Endothelial cell (in vitro differentiated cells): ENCODE measurements around the gene NHLH1. TPM values are rescaled to one million over a fixed set of nuclear protein-coding genes. Genes with fewer than 3 reads are reported as not detected.
A peak's percentile ranks its signal among the peaks of the same experiment; 100 is the strongest.

Experiments
- DNase-seq: peaks from one replicate; pipeline ENCODE4 v3.0.0; 2021; ENCODE audit warnings: low spot score
- H3K27ac Mint-ChIP-seq: one replicate; pipeline ENCODE4 v1.8.0; 2021; ENCODE audit warnings: mixed read lengths, inconsistent platforms; ENCODE audit not compliant: unreplicated experiment
- H3K27me3 Mint-ChIP-seq: one replicate; pipeline ENCODE4 v1.8.0; 2021; ENCODE audit warnings: mild to moderate bottlenecking, moderate library complexity, mixed read lengths, inconsistent platforms; ENCODE audit not compliant: unreplicated experiment
- H3K36me3 Mint-ChIP-seq: one replicate; pipeline ENCODE4 v1.8.0; 2021; ENCODE audit warnings: mild to moderate bottlenecking, low read depth, mixed read lengths, inconsistent platforms; ENCODE audit not compliant: unreplicated experiment
- H3K4me1 Mint-ChIP-seq: one replicate; pipeline ENCODE4 v1.8.0; 2021; ENCODE audit warnings: mild to moderate bottlenecking, mixed read lengths, inconsistent platforms; ENCODE audit not compliant: unreplicated experiment
- H3K4me3 Mint-ChIP-seq: one replicate; pipeline ENCODE4 v1.8.0; 2021; ENCODE audit warnings: mild to moderate bottlenecking, mixed read lengths, inconsistent platforms; ENCODE audit not compliant: unreplicated experiment
- H3K9me3 Mint-ChIP-seq: one replicate; pipeline ENCODE4 v1.8.0; 2021; ENCODE audit warnings: mixed read lengths, inconsistent platforms; ENCODE audit not compliant: unreplicated experiment
- CTCF ChIP-seq: fragments of 200-600 bp; sonication (generic); IDR thresholded peaks from one replicate; pipeline ENCODE4 v1.5.0; 2021; ENCODE audit warnings: antibody characterized with exemption; ENCODE audit not compliant: unreplicated experiment
- total RNA-seq: library from RNA; stranded (reverse); fragmentation: NEBNext Ultra II Directional; extraction: Animal tissue kit (Norgen Biotek cat#: 25700); gene quantifications from one replicate; pipeline ENCODE4 v1.2.1, GENCODE V29; 2021; ENCODE audit not compliant: unreplicated experiment

NHLH1 gene
- total RNA-seq, 1 donor from 2014 or later = 1.2 TPM

DNA sequence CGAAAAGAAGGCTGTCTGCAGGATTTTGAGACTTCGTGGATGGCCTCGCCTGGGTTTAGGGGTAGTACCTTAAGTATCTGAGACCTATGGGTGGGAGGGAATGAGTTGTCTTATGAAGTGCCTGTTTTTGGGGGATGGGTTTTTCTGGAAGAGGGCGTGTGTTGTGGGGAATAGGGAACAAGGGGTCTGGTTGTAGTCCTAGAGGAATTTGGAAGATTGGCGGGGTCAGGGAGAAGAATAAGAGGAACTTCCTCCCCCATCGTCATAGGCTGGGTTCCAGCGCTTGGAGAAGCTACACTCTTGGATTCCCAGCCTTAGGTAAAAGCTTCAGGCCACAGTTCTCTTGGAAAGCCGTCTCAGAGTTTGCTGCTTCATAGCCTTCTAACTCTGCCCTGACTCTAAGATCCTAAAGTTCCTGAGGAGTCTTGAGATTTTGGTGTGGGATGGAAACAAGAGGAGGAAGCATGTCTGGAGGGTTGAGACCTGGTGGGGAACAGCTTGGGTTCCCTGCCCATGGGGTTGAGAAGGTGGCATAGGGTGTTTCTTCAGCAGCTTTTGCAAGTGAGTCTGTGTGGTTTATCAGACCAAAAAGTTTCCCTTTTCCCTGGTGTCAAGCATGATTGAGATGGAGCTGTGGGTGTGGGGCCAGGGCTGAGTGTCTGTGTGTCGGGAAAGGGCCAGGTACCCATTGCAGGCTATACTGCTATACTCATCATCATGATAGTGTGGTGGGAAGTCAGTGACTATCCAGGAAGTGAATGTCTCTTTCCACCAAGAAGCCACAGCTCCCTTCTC is 35.3 kb downstream of the NHLH1 start:
- TF ChIP-seq CTCF = no peak
- H3K27ac Mint-ChIP-seq = peak overlapping the region; percentile 87
- no peak for DNase-seq
- peaks cover 27% of the 10 kb centered on the region for H3K36me3 Mint-ChIP-seq
- peaks cover 70% of the 10 kb centered on the region for H3K4me1 Mint-ChIP-seq
- H3K4me3 Mint-ChIP-seq = peak overlapping the region; percentile 95
- H3K9me3 Mint-ChIP-seq = no peaks in the 10 kb centered on the region
- H3K27me3 Mint-ChIP-seq = peaks cover 14% of the 10 kb centered on the region

GRCh38 chr1:160403244-160403643 is 36.4 kb downstream of the NHLH1 start:
- peak; percentile 58 for DNase-seq
- no peak for TF ChIP-seq CTCF
- Mint-ChIP-seq H3K36me3 (peaks cover 29% of the 10 kb centered on the region), H3K9me3 (no peaks in the 10 kb centered on the region), H3K27me3 (peaks cover 15% of the 10 kb centered on the region), H3K4me3 (peak overlapping the region; percentile 73), H3K4me1 (peaks cover 77% of the 10 kb centered on the region), H3K27ac (peak overlapping the region; percentile 87)

GRCh38 chr1:160404094-160404493 is 37.2 kb downstream of the NHLH1 start:
- H3K4me3 Mint-ChIP-seq = peak overlapping the region; percentile 73
- H3K9me3 Mint-ChIP-seq = no peaks in the 10 kb centered on the region
- peaks cover 29% of the 10 kb centered on the region for H3K36me3 Mint-ChIP-seq
- peak overlapping the region; percentile 90 for H3K27ac Mint-ChIP-seq
- peaks cover 79% of the 10 kb centered on the region for H3K4me1 Mint-ChIP-seq
- no peak for TF ChIP-seq CTCF
- peaks cover 15% of the 10 kb centered on the region for H3K27me3 Mint-ChIP-seq
- no peak for DNase-seq

GRCh38 chr1:160405331-160405877 is 38.5 kb downstream of the NHLH1 start:
- peaks cover 88% of the 10 kb centered on the region for H3K4me1 Mint-ChIP-seq
- peak overlapping the region; percentile 90 for H3K27ac Mint-ChIP-seq
- DNase-seq = no peak
- H3K9me3 Mint-ChIP-seq = no peaks in the 10 kb centered on the region
- H3K36me3 Mint-ChIP-seq = peaks cover 33% of the 10 kb centered on the region
- H3K27me3 Mint-ChIP-seq = peaks cover 15% of the 10 kb centered on the region
- no peak for TF ChIP-seq CTCF
- peak overlapping the region; percentile 72 for H3K4me3 Mint-ChIP-seq
